Nephron progenitor cell (in vitro differentiated cells): ENCODE results near the gene DSP.

Experiments used
- DNase-seq: peaks from one replicate; pipeline ENCODE4 v3.0.0; 2021
- H3K27ac Mint-ChIP-seq: 2 replicates; pipeline ENCODE4 v1.8.0; 2021; ENCODE audit warnings: mild to moderate bottlenecking, moderate library complexity, mixed read lengths
- H3K27me3 Mint-ChIP-seq: 2 replicates; pipeline ENCODE4 v1.8.0; 2021; ENCODE audit warnings: mild to moderate bottlenecking, low read depth, mixed read lengths; ENCODE audit not compliant: poor library complexity
- H3K36me3 Mint-ChIP-seq: 2 replicates; pipeline ENCODE4 v1.8.0; 2021; ENCODE audit warnings: low read depth, mixed read lengths
- H3K4me1 Mint-ChIP-seq: 2 replicates; pipeline ENCODE4 v1.8.0; 2021; ENCODE audit warnings: mixed read lengths
- H3K4me3 Mint-ChIP-seq: 2 replicates; pipeline ENCODE4 v1.8.0; 2021; ENCODE audit warnings: mild to moderate bottlenecking, moderate library complexity, mixed read lengths
- H3K9me3 Mint-ChIP-seq: 2 replicates; pipeline ENCODE4 v1.8.0; 2021; ENCODE audit warnings: mild to moderate bottlenecking, moderate library complexity, mixed read lengths
- TF ChIP-seq, protein P1 (sequence below): fragments of 200-600 bp; sonication (generic); IDR thresholded peaks from 2 replicates; pipeline ENCODE4 v1.5.0; 2021; ENCODE audit warnings: antibody characterized with exemption

The DSP gene

DNA sequence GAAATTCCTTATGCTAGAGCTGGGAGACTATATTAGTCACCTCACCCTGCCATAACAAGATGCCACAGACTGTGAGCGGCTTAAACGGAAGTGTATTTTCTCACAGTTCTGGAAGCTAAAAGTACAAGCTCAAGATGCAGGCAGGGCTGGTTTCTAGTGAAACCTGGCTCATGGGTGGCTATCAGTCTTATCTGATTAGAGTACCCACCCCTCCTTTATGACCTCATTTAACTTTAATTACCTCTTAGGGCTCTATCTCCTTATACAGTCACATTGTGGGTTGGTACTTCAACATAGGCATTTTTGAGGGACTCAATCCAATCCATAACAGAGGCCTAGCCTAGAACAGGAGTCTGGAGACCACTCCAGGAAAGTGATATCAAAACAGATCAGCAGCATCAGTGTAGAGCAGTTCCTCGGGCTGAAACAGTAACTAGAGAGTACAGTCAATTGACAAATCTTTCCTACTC is 46.2 kb downstream of the DSP start:
- H3K4me1 Mint-ChIP-seq: peaks cover 36% of the 10 kb centered on the region
- no peak overlapping the region for H3K4me3 Mint-ChIP-seq
- DNase-seq: no peak
- peaks cover 25% of the 10 kb centered on the region for H3K9me3 Mint-ChIP-seq
- H3K27ac Mint-ChIP-seq: peak overlapping the region; percentile 70
- TF ChIP-seq, protein P1, sequence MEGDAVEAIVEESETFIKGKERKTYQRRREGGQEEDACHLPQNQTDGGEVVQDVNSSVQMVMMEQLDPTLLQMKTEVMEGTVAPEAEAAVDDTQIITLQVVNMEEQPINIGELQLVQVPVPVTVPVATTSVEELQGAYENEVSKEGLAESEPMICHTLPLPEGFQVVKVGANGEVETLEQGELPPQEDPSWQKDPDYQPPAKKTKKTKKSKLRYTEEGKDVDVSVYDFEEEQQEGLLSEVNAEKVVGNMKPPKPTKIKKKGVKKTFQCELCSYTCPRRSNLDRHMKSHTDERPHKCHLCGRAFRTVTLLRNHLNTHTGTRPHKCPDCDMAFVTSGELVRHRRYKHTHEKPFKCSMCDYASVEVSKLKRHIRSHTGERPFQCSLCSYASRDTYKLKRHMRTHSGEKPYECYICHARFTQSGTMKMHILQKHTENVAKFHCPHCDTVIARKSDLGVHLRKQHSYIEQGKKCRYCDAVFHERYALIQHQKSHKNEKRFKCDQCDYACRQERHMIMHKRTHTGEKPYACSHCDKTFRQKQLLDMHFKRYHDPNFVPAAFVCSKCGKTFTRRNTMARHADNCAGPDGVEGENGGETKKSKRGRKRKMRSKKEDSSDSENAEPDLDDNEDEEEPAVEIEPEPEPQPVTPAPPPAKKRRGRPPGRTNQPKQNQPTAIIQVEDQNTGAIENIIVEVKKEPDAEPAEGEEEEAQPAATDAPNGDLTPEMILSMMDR: no peak
- H3K36me3 Mint-ChIP-seq: peaks cover 17% of the 10 kb centered on the region
- no peaks in the 10 kb centered on the region for H3K27me3 Mint-ChIP-seq

DNA sequence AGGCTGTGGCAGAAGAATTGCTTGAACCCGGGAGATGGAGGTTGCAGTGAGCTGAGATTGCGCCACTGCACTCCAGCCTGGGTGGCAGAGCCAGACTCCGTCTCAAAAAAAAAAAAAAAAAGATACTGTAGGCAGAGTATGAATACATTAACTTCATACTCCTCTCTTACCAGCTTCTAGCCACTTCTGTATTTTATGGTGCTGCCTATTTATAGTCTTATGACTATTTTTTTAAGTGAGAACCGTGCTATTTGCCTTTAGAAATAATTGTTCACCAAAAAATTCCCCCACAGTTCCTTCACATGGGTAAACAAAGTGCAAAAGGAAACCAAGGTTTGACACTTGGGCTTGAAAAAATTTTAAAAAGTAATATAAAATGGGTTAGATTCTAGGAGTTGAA is 47.0 kb downstream of the DSP start:
- TF ChIP-seq, protein P1: no peak
- Mint-ChIP-seq H3K4me1 (peaks cover 44% of the 10 kb centered on the region), H3K27ac (no peak overlapping the region), H3K4me3 (no peak overlapping the region), H3K36me3 (peaks cover 24% of the 10 kb centered on the region), H3K9me3 (peaks cover 16% of the 10 kb centered on the region), H3K27me3 (no peaks in the 10 kb centered on the region)
- no peak for DNase-seq

DNA sequence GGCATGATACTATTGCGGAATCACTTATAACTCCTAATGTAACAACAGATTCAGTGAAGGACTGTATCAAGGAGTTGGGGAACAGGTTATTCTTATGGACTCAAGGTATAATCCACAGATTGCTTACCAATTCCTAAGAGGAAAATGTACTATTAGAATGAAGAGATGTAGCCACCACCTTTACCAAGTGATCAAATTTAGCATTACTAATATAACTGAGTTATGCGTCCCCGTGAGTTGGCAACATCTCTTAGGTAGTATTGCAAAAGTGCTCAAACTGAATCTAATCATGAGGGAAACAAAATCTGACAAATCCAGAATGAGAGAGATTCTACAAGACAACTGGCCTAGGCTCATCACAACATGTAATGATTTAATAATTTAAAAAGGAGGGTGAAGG is 47.8 kb downstream of the DSP start:
- peaks cover 10% of the 10 kb centered on the region for H3K9me3 Mint-ChIP-seq
- no peak for DNase-seq
- TF ChIP-seq, protein P1: no peak
- H3K4me1 Mint-ChIP-seq: peaks cover 44% of the 10 kb centered on the region
- H3K27ac Mint-ChIP-seq: no peak overlapping the region
- peak overlapping the region; percentile 98 for H3K4me3 Mint-ChIP-seq
- peaks cover 24% of the 10 kb centered on the region for H3K36me3 Mint-ChIP-seq
- H3K27me3 Mint-ChIP-seq: no peaks in the 10 kb centered on the region

DNA sequence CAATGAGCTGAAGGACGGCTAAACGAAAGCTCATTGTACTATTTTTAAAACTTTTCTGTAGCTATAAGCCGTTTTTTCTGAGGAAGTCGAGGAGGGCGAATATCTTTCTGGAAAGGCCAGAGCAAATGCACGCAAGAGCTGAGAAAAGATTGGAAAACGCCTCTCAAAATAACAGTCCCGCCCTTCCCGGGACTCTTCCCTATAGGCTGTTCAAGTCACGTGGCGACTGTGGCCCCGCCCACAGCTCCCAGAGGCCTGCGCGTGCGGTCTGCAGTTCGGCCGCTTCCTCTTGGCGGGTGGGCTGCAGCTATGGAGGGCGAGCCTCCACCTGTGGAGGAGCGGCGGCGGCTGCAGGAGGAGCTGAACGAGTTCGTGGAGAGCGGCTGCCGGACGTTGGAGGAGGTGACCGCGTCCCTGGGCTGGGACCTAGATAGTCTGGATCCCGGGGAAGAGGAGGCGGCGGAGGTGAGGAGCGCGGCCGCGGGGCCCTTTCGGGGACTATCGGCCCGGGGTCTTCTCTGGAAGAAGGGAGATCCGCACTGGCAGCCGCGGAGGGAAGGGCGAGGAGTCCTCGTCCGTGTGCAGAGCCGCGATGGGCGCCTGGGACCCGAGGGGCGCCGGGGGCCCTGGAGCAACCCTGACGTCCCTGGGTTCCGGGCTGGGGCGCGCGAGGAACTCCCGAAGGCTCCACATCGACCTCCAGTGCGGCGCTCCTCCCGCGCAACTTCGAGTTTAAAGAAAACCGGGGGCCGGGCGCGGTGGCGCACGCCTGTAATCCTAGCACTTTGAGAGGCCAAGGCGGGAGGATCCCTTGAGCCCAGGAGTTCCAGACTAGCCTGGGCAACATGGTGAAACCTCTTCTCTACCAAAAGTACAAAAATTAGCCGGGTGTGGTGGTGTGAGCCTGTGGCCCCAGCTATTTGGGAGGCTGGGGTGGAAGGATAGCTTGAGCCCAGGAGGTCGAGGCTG is 48.8 kb downstream of the DSP start, which contains the start of gene SNRNP48:
Gene SNRNP48, plus strand, starts transcription at position 250 of the 969 bp plus-strand sequence. Its CDS starts 60 bp downstream, at position 310.
- Mint-ChIP-seq H3K36me3 (peaks cover 28% of the 10 kb centered on the region), H3K9me3 (no peaks in the 10 kb centered on the region), H3K27ac (peak within 1 kb of the TSS; percentile 66), H3K4me1 (peaks cover 44% of the 10 kb centered on the region), H3K27me3 (no peaks in the 10 kb centered on the region), H3K4me3 (peak within 1 kb of the TSS; percentile 98)
- TF ChIP-seq, protein P1: no peak
- peak; percentile 97 for DNase-seq

DNA sequence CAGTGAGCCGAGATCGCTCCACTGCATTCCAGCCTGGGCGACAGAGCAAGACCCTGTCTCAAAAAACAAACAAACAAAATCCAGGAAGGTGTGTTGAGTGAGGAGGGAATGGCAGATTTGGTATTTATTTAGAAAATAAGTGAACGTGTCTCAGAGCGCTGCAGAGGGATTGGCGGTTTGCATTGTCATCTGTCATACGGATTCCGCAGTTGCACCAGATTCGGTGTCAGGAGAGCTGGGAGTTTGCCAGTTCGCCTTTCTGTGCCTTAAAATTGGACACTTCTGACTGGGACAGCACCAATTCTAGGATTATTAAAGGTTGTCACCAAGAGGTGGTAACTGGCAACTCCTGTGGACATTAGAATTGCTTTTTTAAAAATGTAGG is 49.4 kb downstream of the DSP start:
- DNase-seq: no peak
- Mint-ChIP-seq H3K9me3 (no peaks in the 10 kb centered on the region), H3K36me3 (peaks cover 28% of the 10 kb centered on the region), H3K4me1 (peaks cover 44% of the 10 kb centered on the region), H3K27me3 (no peaks in the 10 kb centered on the region), H3K27ac (no peak overlapping the region), H3K4me3 (peak overlapping the region; percentile 98)
- TF ChIP-seq, protein P1: no peak
